C1 segment of cervical spinal cord (tissue), 14 donors: ENCODE data around the gene KLHL17.
A peak's percentile ranks its signal among the peaks of the same experiment; 100 is the strongest.
"Not testable (repeated sequence)": the region's sequence is repeated elsewhere in the genome, so short reads cannot be mapped to it uniquely, and the experiment has no call there.

Experiments used
- DNase-seq, 14 donors: peaks; one replicate each; lab custom pipeline; 2025; lab: John Stamatoyannopoulos, UW

The KLHL17 gene

GRCh38 chr1:998995-999724 is 38.8 kb downstream of the KLHL17 start:
- no peak for DNase-seq

GRCh38 chr1:999725-1000356 is 39.5 kb downstream of the KLHL17 start, which contains the start of gene HES4:
TSS of gene HES4 (minus strand) at chr1:1000097. CDS start at chr1:999973, 124 bp downstream.
- DNase-seq = peak in 7 of 14 donors; percentile 27 to 75 (median 38)

DNA sequence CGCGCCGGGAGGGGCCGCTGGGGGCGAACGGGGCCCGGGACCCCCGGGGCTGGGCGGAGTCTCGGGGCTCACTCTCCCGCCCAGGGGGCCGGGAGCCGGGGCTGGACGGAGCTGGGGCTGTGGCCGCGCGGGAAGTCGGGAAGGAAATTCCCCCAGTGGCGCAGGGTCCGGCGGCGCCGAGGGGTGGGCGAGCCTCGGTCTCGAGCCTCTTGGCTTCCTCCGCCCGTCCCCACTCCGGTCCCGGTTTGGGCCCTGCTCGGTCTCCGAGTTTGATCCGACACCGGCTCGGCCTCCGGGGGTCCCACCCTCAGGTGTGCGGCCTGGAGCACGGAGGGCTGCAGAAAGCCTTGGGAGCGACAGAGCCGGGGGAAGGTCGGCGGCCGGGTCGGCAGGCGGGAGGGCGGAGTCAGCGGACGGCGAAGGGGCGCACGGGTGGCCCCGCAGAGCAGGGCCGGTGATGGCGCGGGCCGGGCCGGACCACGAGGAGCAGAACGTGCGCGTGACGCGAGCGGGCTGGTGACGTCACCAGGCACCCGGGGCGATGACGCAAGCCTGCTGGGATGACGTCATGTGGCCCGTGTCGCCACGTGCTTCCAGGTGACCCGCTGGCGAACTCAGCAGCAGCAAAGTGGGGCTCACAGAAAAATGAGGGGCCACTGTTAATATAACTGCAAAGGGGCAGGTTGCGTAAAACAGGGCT is 40.1 kb downstream of the KLHL17 start:
- peak in 9 of 14 donors; percentile 9 to 75 (median 29) for DNase-seq

- DNase-seq = no peak
Observed at GRCh38 chr1:1001057-1001783, 40.8 kb downstream of the KLHL17 start.

DNA sequence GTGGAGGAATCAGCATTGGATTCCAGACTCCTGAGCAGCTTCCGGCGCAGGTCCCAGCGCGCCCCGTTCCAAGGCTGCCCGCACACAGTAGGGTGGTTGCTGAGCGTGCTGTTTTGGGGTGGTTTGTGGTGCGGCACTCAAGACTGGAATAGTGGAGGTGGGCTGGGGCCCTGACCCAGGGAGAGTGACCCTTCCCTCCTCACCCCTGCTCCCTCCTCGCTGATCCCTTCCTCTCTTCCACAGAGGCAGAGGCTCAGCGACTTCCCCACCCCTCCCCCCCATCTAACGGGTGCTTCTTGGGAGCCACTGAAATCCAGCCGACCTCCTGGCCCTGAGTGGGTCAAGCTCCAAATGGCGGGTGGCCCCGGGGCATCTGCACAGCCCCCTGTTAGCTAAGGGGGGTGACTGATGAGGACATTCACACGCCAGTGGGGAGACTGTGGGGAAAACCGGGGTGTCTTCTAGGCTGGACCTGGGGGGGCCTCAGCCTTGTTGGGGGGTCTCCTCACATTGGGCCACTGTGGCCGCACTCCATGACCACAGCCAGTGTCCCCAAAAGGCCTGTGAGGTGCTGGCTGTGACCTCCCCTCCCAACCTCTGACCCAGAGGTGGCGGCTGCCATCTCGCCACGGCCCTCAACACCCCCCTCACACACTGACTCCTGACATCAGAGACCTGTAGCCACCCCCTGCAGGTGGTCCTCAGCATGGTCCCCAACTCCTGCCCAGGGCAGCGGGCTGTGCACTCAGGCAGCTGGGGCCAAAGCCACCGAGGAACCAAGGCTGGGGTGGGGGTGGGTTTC is 43.4 kb downstream of the KLHL17 start:
- no peak for DNase-seq

GRCh38 chr1:1004420-1004779 is 44.0 kb downstream of the KLHL17 start:
- no peak for DNase-seq

DNA sequence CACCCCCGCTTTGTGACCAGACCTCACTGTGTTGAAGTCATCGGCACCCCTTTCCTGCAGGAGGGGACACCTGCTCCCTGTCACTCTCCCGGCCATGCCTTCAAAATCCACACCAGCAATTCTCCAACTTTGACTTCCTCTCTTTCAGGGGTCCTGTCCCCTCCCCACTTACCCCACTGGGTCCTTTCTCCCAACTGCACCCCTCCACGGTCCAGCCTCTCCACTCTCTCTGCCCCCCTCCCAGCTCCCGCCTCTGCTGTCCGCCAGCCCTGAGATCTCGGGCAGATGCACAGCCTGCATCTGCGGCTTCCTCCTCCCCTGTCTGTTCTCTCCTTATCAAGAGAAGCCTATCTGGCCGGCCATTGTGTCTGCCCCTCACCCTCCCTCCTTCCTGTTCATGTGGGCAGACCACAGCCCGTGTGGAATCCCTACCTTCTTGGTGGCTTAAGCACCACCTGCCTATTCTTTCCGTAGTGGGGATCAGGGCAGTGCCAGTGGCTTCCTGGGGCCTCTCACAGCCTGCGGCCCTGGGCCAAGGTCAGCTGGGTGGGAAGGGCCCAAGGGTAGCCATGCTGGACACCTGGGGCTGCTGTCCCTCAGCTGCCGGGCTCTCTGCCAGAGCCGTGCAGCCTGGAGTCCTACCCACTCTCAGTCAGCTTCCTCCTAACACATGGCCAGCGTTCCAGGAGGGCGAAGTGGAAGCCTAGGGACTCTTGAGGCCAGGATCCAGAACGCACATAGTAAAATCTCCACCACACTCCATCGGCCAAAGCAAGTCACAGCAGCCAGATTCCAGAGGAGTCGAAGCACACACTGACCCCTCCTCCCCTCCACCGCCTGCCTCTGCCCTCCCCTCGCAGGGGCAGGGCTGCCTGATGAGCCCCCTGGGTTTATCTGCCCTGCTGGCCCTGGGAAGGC is 44.7 kb downstream of the KLHL17 start:
- no peak for DNase-seq

DNA sequence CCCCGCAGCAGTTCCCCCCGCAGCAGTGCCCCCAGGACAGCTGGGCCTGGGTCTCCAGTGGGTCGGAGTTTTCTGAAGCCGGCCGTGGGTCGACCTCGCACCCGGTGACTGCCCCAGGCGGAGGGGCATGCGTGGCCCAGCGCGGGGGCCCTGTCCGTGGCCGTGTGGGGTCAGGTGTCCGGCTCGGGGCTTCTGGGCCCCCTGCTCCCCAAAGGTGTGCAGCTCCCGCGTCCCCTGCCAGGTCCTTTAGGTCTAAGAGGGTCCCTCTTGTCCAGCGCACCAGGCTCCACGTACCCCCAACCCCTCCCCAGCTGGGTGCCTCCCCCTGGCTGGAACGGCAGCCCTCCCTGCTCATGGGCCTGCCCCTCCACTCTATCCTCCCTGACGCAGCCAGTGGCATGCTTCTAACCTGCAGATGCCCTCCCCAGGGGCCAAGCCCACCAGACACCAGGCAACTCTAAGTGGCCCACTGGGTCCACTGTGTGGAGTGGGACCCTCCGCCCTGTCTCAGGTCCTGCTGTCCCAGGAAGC is 45.5 kb downstream of the KLHL17 start:
- no peak for DNase-seq

GRCh38 chr1:1006305-1007159 is 46.1 kb downstream of the KLHL17 start:
- DNase-seq = no peak

DNA sequence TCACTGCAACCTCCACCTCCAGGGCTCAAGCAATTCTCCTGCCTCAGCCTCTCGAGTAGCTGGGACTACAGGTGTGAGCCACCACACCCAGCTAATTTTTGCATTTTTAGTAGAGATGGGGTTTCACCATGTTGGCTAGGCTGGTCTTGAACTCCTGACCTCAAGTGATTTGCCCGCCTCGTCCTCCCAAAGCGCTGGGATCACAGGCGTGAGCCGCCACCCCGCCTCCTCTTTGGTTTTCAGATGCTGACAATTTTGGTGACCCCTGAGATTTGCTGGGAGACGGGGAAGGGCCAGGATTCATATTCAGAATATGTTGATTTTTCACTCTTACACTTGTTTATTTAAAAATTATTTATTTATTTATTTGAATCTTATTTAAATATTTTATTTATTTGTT is 49.7 kb downstream of the KLHL17 start:
- not testable (repeated sequence) for DNase-seq

- no peak for DNase-seq
Observed at GRCh38 chr1:1011396-1011949, 51.1 kb downstream of the KLHL17 start.

GRCh38 chr1:1012736-1013104 is 52.3 kb downstream of the KLHL17 start:
- DNase-seq = not testable (repeated sequence)

DNA sequence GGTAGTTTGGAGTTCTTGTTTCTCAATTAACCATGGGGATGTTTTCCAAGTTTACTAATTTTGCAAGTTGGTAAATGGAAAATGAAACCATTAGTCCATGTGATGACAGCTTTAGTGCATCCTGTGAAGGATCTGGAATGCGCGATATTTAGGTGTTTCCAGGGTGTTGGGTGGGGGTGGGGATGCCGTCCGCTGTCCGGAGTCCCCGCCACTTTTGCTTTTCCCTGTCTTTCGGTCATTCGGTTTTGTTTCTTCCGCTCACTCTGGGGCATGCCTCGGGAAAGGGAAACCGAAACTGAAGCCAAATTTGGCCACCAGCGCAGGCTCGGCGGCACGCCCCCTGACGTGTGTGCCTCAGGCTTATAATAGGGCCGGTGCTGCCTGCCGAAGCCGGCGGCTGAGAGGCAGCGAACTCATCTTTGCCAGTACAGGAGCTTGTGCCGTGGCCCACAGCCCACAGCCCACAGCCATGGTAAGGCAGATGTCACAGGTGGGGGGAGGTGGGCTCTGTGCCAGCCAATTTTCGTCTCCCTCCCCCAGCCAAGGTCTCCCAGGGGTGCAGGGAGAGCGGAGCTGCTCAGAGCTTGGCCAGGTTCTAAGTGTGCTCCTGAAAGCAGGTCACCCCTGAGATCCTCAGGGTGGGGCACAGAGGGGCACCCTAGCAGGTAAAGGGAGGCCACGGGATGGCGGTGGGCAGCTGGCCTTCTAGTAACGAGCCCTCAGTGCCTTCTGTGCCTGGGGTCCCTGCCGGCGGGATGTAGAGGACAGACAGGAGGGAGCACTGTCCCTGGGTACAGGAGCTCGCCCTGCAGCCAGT is 52.9 kb downstream of the KLHL17 start, which contains the start of gene ISG15:
Gene ISG15, plus strand, starts transcription at position 393 of the 817 bp plus-strand sequence. Its CDS starts 77 bp downstream, at position 470.
- DNase-seq = peak in 13 of 14 donors; percentile 8 to 84 (median 63)

- DNase-seq = no peak
Observed at GRCh38 chr1:1013922-1014648, 53.7 kb downstream of the KLHL17 start.

GRCh38 chr1:1014799-1015681 is 54.7 kb downstream of the KLHL17 start:
- DNase-seq = no peak
